ENCODE data around the gene ZNF608.

- TF ChIP-seq CTCF (IDR thresholded peaks at IDR 0.05) (no peak), EP300 (IDR thresholded peaks at IDR 0.05) (no peak)
These were observed 16.6 kb downstream of the ZNF608 start for GRCh38 chr5:124729720-124730359.

Measured in tibial nerve (tissue), 4 donors.